ENCODE results near the gene COL15A1. TPM values are rescaled to one million over a fixed set of nuclear protein-coding genes. Genes with fewer than 3 reads are reported as not detected.

The COL15A1 gene
- total RNA-seq, 1 experiment from 2014 or later: 0.22 TPM

DNA sequence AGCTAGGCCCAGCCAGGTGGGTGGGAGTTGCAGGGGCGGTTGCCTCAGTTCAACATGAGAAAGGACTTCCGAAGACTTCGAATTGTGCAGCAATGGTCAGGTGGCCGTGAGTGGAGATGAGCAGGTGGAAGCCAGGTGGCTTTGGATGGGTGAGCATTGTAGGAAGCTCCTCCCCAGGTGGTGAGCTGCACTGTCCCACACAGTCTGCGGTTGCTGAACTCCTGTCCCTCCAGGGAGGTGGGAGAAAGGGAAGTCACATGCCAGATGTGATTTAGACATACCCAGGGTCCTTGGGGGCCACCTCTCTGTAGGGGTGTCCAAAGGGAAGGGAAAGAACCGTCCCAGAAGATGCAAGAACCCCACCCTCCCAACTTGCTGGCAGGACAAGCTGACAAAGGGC lies 30.4 kb downstream of the COL15A1 start (continued):
- TF ChIP-seq ZNF512 (CRISPR knock-in tag; IDR thresholded peaks at IDR 0.05; ENCODE audit: borderline replicate concordance): no peak
- TF ChIP-seq, protein P1, sequence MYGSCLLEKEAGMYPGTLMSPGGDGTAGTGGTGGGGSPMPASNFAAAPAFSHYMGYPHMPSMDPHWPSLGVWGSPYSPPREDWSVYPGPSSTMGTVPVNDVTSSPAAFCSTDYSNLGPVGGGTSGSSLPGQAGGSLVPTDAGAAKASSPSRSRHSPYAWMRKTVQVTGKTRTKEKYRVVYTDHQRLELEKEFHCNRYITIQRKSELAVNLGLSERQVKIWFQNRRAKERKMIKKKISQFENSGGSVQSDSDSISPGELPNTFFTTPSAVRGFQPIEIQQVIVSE (CRISPR knock-in tag; IDR thresholded peaks at IDR 0.05; ENCODE audit: borderline replicate concordance): no peak

DNA sequence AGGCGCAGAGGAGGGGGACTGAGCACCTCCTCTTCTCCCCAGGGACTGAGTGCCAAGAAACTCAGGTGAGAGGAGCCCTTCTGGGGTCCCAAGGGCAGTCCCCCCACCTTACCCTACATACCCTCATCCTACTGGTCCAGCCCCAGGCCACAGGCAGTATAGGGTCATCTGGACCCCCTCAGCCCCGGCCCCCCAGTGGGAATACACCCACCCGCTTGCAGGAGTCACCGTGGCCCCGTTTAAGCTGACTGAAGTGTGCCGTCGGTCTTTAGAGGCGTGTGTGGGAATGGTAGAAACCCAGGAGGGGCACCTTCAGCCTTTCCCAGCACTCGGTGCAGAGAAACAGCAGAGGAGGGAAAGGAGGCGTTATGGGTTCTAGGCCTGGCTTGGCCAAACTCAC lies 30.8 kb downstream of the COL15A1 start:
- ATAC-seq (no peak), DNase-seq (ENCODE audit: low spot score) (no peak)
- TF ChIP-seq CREB1 (CRISPR knock-in tag; IDR thresholded peaks at IDR 0.05): no peak
- TF ChIP-seq SMAD3 (CRISPR knock-in tag; IDR thresholded peaks at IDR 0.05; ENCODE audit: borderline replicate concordance): no peak
- TF ChIP-seq TP53 (CRISPR knock-in tag; IDR thresholded peaks at IDR 0.05): no peak
- no peak for TF ChIP-seq SP1 (CRISPR knock-in tag; conservative IDR thresholded peaks at IDR 0.05)
- TF ChIP-seq ZNF219 (CRISPR knock-in tag; IDR thresholded peaks at IDR 0.05; ENCODE audit: borderline replicate concordance): no peak
- no peak for TF ChIP-seq NR1H2 (CRISPR knock-in tag; IDR thresholded peaks at IDR 0.05)
- no peak for TF ChIP-seq TCF7 (CRISPR knock-in tag; IDR thresholded peaks at IDR 0.05; ENCODE audit: low read depth)
- no peak for TF ChIP-seq NR2C2 (CRISPR knock-in tag; IDR thresholded peaks at IDR 0.05)
- TF ChIP-seq SMAD4 (CRISPR knock-in tag; IDR thresholded peaks at IDR 0.05): no peak
- TF ChIP-seq GTF2I (CRISPR knock-in tag; conservative IDR thresholded peaks at IDR 0.05): no peak
- no peak for TF ChIP-seq E2F4 (CRISPR knock-in tag; IDR thresholded peaks at IDR 0.05; ENCODE audit: borderline replicate concordance, low read depth)
- Mint-ChIP-seq H3K27me3 (ENCODE audit: low read depth) (peaks cover 33% of the 10 kb centered on the region), H3K9me3 (no peaks in the 10 kb centered on the region), H3K27ac (no peak overlapping the region), H3K4me1 (peaks cover 43% of the 10 kb centered on the region), H3K4me3 (no peak overlapping the region), H3K36me3 (no peaks in the 10 kb centered on the region)
- CTCF ChIA-PET: interaction anchor here (0.6 to 2.4 kb wide), 10 partner anchors 11 to 198 kb away, joined by 3 to 26 read pairs (median 6); no protein-coding TSS in a partner anchor
- POLR2A ChIA-PET: no interaction called here

- peak overlapping the region; percentile 8; the same call in 1 of the 2 replicates for H3K4me3 Mint-ChIP-seq
- peaks cover 37% of the 10 kb centered on the region for H3K4me1 Mint-ChIP-seq
- H3K36me3 Mint-ChIP-seq: no peaks in the 10 kb centered on the region
- no peaks in the 10 kb centered on the region for H3K9me3 Mint-ChIP-seq
- DNase-seq (ENCODE audit: low spot score) (peak; percentile 94), ATAC-seq (peak; percentile 89)
- no peak overlapping the region for H3K27ac Mint-ChIP-seq
- H3K27me3 Mint-ChIP-seq (ENCODE audit: low read depth): peaks cover 33% of the 10 kb centered on the region
- CTCF ChIA-PET: interaction anchor here (0.6 to 2.4 kb wide), 14 partner anchors 11 to 197 kb away, joined by 3 to 26 read pairs (median 5); no protein-coding TSS in a partner anchor
- POLR2A ChIA-PET: no interaction called here
- TF ChIP-seq ZBTB43 (CRISPR knock-in tag; IDR thresholded peaks at IDR 0.05) (0 out of 2 replicates have a peak, but pooled peaks have one; percentile 53), ZNF232 (CRISPR knock-in tag; IDR thresholded peaks at IDR 0.05) (0 out of 2 replicates have a peak, but pooled peaks have one; percentile 56), E2F4 (CRISPR knock-in tag; IDR thresholded peaks at IDR 0.05; ENCODE audit: borderline replicate concordance, low read depth) (no peak), ELF4 (CRISPR knock-in tag; IDR thresholded peaks at IDR 0.05; ENCODE audit: low read depth) (no peak), ATF1 (CRISPR knock-in tag; IDR thresholded peaks at IDR 0.05) (no peak), FOXK1 (CRISPR knock-in tag; IDR thresholded peaks at IDR 0.05) (peak; percentile 45; the same call in 1 of the 2 replicates)
- TF ChIP-seq, protein P2, sequence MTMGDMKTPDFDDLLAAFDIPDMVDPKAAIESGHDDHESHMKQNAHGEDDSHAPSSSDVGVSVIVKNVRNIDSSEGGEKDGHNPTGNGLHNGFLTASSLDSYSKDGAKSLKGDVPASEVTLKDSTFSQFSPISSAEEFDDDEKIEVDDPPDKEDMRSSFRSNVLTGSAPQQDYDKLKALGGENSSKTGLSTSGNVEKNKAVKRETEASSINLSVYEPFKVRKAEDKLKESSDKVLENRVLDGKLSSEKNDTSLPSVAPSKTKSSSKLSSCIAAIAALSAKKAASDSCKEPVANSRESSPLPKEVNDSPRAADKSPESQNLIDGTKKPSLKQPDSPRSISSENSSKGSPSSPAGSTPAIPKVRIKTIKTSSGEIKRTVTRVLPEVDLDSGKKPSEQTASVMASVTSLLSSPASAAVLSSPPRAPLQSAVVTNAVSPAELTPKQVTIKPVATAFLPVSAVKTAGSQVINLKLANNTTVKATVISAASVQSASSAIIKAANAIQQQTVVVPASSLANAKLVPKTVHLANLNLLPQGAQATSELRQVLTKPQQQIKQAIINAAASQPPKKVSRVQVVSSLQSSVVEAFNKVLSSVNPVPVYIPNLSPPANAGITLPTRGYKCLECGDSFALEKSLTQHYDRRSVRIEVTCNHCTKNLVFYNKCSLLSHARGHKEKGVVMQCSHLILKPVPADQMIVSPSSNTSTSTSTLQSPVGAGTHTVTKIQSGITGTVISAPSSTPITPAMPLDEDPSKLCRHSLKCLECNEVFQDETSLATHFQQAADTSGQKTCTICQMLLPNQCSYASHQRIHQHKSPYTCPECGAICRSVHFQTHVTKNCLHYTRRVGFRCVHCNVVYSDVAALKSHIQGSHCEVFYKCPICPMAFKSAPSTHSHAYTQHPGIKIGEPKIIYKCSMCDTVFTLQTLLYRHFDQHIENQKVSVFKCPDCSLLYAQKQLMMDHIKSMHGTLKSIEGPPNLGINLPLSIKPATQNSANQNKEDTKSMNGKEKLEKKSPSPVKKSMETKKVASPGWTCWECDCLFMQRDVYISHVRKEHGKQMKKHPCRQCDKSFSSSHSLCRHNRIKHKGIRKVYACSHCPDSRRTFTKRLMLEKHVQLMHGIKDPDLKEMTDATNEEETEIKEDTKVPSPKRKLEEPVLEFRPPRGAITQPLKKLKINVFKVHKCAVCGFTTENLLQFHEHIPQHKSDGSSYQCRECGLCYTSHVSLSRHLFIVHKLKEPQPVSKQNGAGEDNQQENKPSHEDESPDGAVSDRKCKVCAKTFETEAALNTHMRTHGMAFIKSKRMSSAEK (CRISPR knock-in tag; IDR thresholded peaks at IDR 0.05; ENCODE audit: borderline replicate concordance): no peak
- TF ChIP-seq, protein P3, sequence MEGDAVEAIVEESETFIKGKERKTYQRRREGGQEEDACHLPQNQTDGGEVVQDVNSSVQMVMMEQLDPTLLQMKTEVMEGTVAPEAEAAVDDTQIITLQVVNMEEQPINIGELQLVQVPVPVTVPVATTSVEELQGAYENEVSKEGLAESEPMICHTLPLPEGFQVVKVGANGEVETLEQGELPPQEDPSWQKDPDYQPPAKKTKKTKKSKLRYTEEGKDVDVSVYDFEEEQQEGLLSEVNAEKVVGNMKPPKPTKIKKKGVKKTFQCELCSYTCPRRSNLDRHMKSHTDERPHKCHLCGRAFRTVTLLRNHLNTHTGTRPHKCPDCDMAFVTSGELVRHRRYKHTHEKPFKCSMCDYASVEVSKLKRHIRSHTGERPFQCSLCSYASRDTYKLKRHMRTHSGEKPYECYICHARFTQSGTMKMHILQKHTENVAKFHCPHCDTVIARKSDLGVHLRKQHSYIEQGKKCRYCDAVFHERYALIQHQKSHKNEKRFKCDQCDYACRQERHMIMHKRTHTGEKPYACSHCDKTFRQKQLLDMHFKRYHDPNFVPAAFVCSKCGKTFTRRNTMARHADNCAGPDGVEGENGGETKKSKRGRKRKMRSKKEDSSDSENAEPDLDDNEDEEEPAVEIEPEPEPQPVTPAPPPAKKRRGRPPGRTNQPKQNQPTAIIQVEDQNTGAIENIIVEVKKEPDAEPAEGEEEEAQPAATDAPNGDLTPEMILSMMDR (IDR thresholded peaks at IDR 0.05): peak; percentile 97
Measured at GRCh38 chr9:98974994-98975712, 31.4 kb downstream of the COL15A1 start.

Measured in WTC11 (cell line).